ENCODE measurements around the gene SPRR2B.
"Not testable (repeated sequence)": the region's sequence is repeated elsewhere in the genome, so short reads cannot be mapped to it uniquely, and the experiment has no call there.

Gene SPRR2B

DNA sequence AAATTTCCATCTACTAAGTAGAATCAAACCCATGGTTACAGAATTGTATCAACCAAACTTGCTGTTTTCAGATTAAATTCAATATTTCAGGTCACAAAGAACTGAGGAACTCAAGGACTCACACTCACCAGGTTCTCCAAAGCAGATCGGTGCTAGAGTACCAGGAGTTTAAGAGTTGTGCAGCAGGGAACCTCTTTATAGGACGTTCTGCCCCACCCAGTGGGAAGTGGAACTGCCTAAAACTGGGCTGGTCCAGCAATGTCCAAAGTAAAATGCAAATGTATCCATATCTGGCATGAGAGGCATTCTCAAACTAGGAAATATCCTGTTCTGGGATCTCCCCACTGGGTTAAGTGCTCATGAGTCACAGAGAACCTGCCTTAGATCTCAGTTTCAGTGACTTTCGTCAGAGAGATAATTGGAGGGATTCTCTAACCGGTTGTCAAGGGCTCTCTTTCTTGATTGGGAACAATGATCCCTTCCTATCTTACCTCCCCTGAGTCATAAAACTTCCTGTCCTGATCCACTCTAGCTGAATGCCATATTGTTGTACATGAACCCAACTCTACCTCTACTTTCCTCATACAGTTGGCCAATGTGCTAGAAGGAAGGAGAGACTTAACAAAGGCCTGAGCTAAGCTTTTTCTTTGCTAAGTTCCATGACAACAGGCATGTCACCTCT, 30.3 kb downstream of the SPRR2B start, which contains the start of gene SPRR2D:
SPRR2D (minus strand) TSS at position 171 of the 682 bp plus-strand sequence. CDS start 774 bp downstream, outside the sequence.
- no peak within 1 kb of the TSS for H3K4me3 ChIP-seq (ENCODE audit: low read depth, low read length)
- DNase-seq (ENCODE audit: low read depth) = no peak

DNA sequence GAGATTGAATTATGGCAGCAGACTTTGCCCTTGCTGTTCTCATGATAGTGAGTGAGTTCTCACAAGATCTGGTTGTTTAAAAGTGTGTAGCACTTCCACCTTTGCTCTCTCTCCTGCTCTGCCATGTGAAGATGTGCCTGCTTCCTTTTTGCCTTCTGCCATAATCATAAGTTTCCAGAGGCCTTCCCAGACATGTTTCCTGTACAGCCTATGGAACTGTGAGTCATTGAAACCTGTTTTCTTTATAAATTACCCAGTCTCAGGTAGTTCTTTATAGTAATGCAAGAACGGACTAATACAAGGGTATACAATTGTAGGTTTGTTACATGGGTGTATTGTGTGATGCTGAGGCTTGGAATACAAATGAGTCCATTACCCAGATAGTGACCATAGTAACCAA, 36.2 kb downstream of the SPRR2B start:
- H3K4me3 ChIP-seq (ENCODE audit: low read depth, low read length) = no peak overlapping the region
- DNase-seq (ENCODE audit: low read depth) = no peak

DNA sequence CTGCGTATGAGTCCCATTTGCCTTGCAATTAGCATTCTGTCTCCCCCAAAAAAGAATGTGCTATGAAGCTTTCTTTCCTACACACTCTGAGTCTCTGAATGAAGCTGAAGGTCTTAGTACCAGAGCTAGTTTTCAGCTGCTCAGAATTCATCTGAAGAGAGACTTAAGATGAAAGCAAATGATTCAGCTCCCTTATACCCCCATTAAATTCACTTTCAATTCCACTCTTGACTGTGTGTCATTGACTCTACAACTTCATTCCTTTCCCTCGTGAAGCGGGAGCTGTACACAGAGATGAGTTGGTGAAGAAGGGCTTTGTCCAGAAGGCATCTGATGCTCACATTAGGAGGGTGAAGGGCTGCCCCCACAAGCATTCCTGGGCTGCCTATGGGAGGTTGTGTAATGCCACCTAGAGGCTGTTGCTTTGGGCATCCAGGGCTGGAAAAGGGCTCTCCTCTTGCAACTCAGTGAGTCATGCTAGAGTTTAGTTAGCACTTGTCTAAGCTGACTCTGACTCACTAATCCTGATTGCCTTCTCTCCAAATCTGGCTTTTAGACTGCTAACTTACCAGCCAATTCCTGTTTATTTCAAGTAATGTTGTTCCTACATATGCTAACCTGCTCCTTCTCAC, 38.6 kb downstream of the SPRR2B start:
- peak; percentile 11 for DNase-seq (ENCODE audit: low read depth)

DNA sequence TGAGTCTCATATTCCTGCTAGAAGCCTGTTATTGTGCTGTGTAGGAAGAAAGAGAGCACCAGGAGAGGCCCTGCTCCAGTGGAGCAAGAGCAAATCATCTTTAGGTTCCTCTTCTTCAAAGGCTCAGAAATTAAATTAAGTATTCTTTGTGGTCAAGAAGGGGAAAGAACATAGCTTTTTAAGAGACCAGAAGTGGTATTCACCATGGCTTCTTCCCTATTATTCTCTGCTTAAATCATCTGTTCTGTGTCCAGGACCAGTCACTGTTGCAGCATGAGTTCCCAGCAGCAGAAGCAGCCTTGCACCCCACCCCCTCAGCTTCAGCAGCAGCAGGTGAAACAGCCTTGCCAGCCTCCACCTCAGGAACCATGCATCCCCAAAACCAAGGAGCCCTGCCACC, 39.3 kb downstream of the SPRR2B start:
- DNase-seq (ENCODE audit: low read depth) = no peak
- H3K4me3 ChIP-seq (ENCODE audit: low read depth, low read length) = no peak overlapping the region

More for the DNA sequence above, 38.6 kb downstream of the SPRR2B start:
- no peak overlapping the region for H3K4me3 ChIP-seq (ENCODE audit: low read depth, low read length)

DNA sequence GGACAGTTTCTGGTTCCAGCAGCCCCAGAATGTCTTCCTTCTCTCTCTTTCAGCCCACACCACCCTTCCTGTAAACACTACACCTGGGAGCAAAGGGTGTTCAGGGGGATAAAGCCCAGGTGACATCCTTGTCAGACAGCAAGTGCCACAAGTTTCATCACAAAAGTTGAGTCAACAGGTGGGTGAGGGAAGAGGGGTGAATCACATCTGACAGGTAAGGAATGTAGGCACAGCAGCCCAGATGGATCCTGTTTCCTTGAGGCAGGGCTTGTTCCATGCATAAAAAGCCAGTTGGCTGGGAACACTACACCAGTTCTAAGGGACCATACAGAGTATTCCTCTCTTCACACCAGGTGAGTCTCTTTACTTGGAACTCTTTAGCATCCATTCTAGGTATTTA, 40.5 kb downstream of the SPRR2B start, which contains the start of gene SPRR1B:
SPRR1B (plus strand) TSS at position 309 of the 400 bp plus-strand sequence. CDS start 1,143 bp downstream, outside the sequence.
- DNase-seq (ENCODE audit: low read depth) = no peak

DNA sequence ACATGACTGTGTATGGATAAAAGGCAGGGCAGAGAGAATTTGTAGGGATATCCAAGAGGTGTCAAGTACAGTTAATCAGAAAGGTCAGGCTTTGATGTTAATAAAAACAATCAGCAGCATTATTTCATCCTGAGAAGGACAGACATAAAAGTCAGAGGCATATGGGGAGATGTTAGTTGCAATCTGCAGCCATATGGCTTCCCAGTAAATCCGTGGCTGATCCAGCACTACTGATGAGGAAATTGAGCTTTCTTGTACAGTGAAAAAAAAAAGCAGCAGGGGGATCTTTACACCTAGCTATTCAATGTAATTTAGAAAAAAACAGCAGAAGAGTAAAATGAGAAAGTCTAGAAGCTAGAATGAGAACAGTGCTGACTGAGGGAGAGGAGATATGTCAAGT, 42.6 kb downstream of the SPRR2B start:
- H3K4me3 ChIP-seq (ENCODE audit: low read depth, low read length) = no peak overlapping the region
- no peak for DNase-seq (ENCODE audit: low read depth)

More for the DNA sequence above, 40.5 kb downstream of the SPRR2B start, which contains the start of gene SPRR1B:
- H3K4me3 ChIP-seq (ENCODE audit: low read depth, low read length) = no peak within 1 kb of the TSS

DNA sequence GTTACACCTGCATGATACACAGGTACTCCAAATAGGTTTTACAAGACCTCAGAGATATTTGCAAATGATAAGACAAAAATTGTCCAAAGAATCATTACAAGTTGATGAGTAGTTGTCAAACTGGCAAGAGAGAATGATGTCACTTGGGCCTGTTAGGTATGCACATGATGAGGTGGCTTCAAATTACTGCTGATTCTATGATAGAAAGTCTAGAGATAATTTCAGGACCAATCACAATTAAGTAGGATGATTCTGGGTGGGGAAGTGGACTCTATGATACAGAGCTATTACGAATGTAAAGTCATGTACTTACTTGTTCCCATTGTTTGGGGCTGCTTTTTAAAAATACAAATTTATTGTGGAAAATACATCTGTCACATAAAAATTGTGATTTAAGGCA, 45.6 kb downstream of the SPRR2B start:
- DNase-seq (ENCODE audit: low read depth) = no peak

DNA sequence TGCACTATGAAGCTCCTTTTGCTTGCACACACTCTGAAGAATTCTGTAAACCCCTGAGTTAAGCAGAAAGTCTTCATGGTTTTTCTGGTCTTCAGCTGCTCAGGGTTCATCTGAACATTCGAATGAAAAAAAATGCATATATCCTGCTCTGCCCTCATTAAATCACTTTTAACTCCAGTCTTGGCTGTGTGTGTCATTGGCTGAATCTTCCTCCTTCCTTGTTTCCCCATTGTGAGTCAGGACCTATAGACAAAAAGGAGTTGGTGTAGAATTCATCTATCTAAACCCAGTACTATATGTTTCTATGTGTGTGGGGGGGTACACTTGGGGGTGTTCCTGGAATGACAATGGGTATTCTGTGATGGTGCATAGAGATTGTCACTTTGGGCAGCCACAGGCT, 47.0 kb downstream of the SPRR2B start:
- no peak for DNase-seq (ENCODE audit: low read depth)
- H3K4me3 ChIP-seq (ENCODE audit: low read depth, low read length) = no peak overlapping the region

More for the DNA sequence above, 45.6 kb downstream of the SPRR2B start:
- no peak overlapping the region for H3K4me3 ChIP-seq (ENCODE audit: low read depth, low read length)

DNA sequence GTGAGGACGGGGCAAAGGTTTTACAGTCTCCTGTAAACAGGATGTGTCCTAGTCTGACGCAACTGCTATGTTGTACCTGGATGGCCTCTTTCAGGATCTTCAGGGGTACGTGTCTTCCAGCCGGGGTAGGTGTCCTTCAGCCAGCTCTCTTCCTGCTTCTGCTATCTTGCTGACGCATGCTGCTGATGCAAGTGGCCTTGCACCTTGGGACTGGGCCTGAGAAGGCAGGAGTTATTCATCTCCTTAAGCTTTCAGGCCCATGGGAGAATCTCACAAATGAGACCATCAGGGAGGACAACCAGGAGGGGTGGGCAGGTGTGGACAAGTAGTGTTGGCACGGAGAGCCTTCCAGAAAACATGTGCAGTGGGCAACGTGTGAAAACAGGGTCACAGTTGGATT, 48.3 kb downstream of the SPRR2B start:
- no peak for DNase-seq (ENCODE audit: low read depth)
- H3K4me3 ChIP-seq (ENCODE audit: low read depth, low read length) = no peak overlapping the region

DNA sequence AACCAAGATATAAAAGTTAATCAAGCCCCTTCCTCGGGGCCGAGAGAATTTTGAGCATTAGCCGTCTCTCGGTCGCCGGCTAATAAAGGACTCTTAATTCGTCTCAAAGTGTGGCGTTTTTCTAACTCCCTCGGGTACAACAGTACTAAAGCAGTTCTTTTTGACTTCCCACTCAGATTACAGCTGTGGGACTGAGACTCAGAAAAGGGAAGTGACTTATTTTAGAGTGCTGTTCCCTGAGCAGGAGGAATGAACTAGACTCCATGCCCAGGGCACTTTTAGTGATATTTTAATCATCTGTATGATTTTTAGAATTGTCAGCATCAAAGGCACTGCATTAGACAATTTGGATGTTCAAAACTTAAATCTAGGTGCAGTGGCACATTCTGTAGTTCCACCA, 49.1 kb downstream of the SPRR2B start:
- DNase-seq (ENCODE audit: low read depth) = not testable (repeated sequence)

DNA sequence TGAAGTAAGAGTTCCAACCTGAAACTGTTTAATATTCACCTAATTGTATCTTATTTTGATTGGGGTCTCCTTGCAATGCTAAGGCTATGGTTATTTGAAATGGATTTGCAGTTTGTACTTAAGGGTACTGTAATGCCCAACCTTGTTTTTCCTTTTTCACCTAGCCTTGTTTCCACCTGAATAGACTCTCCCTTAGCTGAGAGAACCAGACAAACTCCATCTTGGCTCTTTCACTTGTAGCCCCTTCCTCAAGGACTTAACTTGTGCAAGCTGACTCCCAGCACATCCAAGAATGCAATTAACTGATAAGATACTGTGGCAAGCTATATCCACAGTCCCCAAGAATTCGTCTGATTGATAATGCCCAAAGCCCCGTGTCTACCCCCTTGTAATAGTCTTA, 49.6 kb downstream of the SPRR2B start:
- not testable (repeated sequence) for DNase-seq (ENCODE audit: low read depth); H3K4me3 ChIP-seq (ENCODE audit: low read depth, low read length)

More for the DNA sequence above, 49.1 kb downstream of the SPRR2B start:
- H3K4me3 ChIP-seq (ENCODE audit: low read depth, low read length) = not testable (repeated sequence)

Measured in skeletal muscle cell (primary cell).